Left renal cortex interstitium (tissue), 4 donors: ENCODE results near the gene ELMO1. TPM values are rescaled to one million over a fixed set of nuclear protein-coding genes. Genes with fewer than 3 reads are reported as not detected.

Experiments
- DNase-seq, 4 donors: peaks; one replicate each; pipeline ENCODE4 v3.0.0-alpha.2; 2013; ENCODE audit warnings: low read depth in 4 of 4, low spot score in 2 of 4, missing footprints in 1 of 4
- polyA plus RNA-seq, 4 donors: library from polyadenylated mRNA; unstranded; fragments of 120-200 nt; gene quantifications; one replicate each; pipeline ENCODE4 v1.2.1, GENCODE V29; 2013; ENCODE audit not compliant: insufficient read length in 4 of 4

ELMO1 gene
- polyA plus RNA-seq, 4 donors = 8.1 to 12.2 (median 9.6) TPM

DNA sequence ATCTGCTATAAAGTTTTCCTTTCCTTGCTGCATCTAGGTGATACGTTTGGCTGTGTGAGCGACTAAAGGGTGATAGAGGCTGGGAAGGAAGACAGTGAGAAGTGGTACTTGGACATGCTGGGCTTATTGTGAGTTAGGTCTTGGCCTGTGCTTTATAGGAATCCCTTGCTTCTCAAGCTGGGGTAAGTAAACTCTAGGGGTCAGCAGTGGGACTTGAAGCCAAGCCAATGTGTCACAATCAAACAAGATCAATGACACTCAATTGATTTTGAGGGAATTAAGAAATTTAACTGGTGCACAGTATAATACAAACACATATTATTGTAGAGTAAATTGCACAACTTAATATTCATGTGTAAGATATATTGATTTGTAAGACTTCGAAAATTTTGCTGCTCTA, 568.6 kb downstream of the ELMO1 start:
- no peak for DNase-seq

GRCh38 chr7:36879021-36879420, 569.6 kb downstream of the ELMO1 start:
- DNase-seq = no peak

- no peak for DNase-seq
Observed at GRCh38 chr7:36878288-36878687, 570.4 kb downstream of the ELMO1 start.

DNA sequence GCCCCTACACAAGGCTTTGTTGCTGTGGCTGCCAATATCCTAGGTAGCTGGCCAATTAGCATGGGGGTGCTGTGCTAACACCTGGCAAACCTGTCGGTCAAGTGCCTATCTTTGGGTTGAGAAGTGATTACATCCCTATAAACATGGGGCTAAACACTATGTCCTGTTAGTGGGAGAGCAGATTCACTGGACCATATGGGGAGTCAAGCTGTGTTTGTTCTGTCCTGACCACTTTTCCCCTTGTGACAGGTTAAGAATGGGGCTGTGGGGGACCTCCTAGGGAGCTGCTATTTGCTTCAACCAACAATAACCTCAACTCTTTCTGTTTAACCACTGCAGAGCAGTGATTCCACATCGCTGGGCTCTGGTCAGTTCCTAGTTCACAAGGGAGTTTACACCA, 572.9 kb downstream of the ELMO1 start:
- DNase-seq = no peak

DNA sequence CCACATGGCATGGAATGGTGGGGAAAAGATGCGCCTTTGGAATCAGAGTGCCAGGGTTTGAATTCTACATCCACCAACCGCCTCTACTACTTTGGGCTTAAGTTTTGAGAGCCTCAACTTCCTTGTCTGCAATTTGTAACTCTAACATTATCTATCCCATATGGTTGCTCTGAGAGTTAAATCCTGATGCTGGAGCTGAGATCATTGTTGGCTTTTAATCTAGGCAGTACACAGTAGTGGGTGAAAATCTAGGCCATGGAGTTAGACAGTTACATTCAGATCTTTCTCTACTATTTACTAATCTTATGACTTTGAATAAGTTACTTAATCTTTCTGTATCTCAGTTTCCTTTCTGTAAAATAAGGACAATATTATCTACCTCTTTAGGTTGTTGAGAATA, 574.6 kb downstream of the ELMO1 start:
- DNase-seq = no peak

- DNase-seq = no peak
Observed at GRCh38 chr7:36871863-36872262, 576.8 kb downstream of the ELMO1 start.

GRCh38 chr7:36871355-36871738, 577.3 kb downstream of the ELMO1 start:
- DNase-seq = no peak

- no peak for DNase-seq
Observed at GRCh38 chr7:36870625-36871354, 577.9 kb downstream of the ELMO1 start.

GRCh38 chr7:36868727-36869411, 579.8 kb downstream of the ELMO1 start:
- DNase-seq = no peak

GRCh38 chr7:36865019-36865418, 583.6 kb downstream of the ELMO1 start:
- no peak for DNase-seq

- DNase-seq = no peak
Observed at GRCh38 chr7:36863901-36864701, 584.6 kb downstream of the ELMO1 start.

DNA sequence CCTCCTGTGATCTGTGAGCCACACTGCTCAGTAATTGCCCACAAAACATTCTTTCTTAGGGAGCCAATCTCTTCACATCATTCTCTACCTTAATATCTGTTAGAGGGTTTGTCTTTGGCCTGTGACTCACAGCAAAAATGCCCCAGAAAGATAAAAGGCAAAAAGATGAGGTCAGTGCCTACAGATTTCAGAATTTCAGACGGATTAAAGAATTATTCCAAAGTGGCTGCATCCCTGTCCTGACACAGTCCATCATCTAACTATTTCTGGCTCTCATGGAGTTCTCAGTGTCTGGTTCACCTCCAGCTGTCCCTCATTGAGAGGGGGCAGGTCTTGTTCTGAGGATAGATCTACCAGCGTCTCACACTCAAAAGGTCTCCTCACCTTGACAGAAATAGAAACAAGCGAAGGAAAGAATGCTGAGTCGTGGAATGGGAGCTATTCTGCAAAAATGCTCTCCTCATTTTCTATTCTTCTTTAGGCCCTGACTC, 585.8 kb downstream of the ELMO1 start:
- no peak for DNase-seq

DNA sequence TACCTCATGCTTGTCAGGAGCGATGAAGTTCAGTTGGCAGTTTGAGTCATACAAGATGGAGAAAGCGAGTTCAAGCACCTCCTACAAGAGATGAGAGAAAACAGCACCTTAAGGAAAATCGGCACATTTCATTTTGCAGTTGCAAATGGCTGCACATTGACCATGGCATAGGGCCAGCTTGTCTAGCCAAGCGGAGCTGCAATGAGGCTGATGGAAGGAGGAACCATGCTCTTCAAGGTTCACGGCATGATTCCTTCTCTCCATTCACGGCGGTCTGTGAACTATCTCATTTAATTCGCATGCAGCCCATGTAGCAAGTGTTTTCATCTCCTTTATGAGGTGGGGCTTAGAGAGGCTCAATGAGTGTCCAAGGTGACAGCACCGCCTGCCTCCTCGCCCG, 587.0 kb downstream of the ELMO1 start:
- no peak for DNase-seq

GRCh38 chr7:36860681-36861080, 588.0 kb downstream of the ELMO1 start:
- DNase-seq = no peak

- no peak for DNase-seq
Observed at GRCh38 chr7:36855330-36855729, 593.3 kb downstream of the ELMO1 start.

- no peak for DNase-seq
Observed at GRCh38 chr7:36854652-36855051, 594.0 kb downstream of the ELMO1 start.

DNA sequence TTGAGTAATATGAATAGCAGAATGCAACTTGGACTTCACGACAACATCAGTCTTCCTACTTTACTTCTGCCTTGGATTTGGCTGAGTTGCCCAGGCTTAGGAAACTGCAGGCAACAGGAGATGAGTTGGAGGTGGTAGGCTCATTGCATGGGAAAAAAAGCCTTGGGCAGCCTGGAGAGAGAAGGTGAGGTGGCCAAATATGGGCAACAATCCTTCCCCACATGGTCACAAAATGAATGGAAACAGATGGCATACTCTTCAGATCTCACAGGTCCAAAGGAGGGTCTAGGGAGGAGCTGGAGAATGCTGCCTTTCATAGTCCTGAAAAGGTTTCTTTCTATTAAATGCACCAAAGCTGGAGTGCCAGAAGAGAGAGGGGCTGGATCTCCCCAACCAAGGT, 595.7 kb downstream of the ELMO1 start:
- DNase-seq = no peak

GRCh38 chr7:36852017-36852416, 596.6 kb downstream of the ELMO1 start:
- DNase-seq = no peak

- DNase-seq = no peak
Observed at GRCh38 chr7:36851382-36851781, 597.3 kb downstream of the ELMO1 start.

GRCh38 chr7:36847946-36848345, 600.7 kb downstream of the ELMO1 start:
- no peak for DNase-seq

DNA sequence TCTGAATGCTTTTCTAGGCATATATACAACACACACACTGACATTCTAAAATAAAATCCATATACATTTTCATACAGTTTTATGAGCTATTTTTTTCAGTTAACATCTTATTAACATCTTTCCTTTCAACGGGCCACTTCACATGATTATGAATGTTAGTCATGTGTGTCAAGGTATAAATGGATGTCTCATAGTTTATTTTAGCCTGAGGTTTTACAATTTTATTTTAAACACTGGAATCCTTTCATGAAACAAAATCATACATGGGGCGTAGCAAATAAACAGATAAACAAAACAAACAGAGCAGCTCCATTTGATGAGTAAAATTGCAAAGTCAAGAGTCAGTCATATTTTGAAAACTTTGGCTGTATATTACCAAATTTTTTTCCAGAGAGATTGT, 604.3 kb downstream of the ELMO1 start:
- no peak for DNase-seq
